ENCODE data around the gene ADRA2A.

The ADRA2A gene

DNA sequence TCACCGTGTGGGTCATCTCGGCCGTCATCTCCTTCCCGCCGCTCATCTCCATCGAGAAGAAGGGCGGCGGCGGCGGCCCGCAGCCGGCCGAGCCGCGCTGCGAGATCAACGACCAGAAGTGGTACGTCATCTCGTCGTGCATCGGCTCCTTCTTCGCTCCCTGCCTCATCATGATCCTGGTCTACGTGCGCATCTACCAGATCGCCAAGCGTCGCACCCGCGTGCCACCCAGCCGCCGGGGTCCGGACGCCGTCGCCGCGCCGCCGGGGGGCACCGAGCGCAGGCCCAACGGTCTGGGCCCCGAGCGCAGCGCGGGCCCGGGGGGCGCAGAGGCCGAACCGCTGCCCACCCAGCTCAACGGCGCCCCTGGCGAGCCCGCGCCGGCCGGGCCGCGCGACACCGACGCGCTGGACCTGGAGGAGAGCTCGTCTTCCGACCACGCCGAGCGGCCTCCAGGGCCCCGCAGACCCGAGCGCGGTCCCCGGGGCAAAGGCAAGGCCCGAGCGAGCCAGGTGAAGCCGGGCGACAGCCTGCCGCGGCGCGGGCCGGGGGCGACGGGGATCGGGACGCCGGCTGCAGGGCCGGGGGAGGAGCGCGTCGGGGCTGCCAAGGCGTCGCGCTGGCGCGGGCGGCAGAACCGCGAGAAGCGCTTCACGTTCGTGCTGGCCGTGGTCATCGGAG, 1.8 kb downstream of the ADRA2A start:
- H3K27ac ChIP-seq: no peak overlapping the region
- TF ChIP-seq, protein P1, sequence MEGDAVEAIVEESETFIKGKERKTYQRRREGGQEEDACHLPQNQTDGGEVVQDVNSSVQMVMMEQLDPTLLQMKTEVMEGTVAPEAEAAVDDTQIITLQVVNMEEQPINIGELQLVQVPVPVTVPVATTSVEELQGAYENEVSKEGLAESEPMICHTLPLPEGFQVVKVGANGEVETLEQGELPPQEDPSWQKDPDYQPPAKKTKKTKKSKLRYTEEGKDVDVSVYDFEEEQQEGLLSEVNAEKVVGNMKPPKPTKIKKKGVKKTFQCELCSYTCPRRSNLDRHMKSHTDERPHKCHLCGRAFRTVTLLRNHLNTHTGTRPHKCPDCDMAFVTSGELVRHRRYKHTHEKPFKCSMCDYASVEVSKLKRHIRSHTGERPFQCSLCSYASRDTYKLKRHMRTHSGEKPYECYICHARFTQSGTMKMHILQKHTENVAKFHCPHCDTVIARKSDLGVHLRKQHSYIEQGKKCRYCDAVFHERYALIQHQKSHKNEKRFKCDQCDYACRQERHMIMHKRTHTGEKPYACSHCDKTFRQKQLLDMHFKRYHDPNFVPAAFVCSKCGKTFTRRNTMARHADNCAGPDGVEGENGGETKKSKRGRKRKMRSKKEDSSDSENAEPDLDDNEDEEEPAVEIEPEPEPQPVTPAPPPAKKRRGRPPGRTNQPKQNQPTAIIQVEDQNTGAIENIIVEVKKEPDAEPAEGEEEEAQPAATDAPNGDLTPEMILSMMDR (conservative IDR thresholded peaks at IDR 0.05): no peak
- no peak for TF ChIP-seq ZFX (IDR thresholded peaks at IDR 0.05)

DNA sequence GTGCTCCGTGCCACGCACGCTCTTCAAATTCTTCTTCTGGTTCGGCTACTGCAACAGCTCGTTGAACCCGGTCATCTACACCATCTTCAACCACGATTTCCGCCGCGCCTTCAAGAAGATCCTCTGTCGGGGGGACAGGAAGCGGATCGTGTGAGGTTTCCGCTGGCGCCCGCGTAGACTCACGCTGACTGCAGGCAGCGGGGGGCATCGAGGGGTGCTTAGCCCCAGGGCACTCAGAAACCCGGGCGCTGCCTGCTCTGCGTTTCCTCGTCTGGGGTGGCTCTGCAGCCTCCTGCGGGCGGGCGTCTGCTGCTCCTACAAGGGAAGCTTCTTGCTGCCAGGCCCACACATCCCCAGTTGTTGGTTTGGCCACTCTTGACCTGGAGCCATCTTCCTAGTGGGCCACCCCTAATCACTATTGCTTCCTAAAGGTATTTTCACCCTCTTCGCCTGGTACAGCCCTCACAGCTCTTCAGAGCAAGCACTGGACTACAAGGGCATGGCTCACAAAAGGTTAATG, 2.5 kb downstream of the ADRA2A start:
- TF ChIP-seq ZFX (IDR thresholded peaks at IDR 0.05): no peak
- TF ChIP-seq, protein P1 (conservative IDR thresholded peaks at IDR 0.05): no peak
- no peak overlapping the region for H3K27ac ChIP-seq

DNA sequence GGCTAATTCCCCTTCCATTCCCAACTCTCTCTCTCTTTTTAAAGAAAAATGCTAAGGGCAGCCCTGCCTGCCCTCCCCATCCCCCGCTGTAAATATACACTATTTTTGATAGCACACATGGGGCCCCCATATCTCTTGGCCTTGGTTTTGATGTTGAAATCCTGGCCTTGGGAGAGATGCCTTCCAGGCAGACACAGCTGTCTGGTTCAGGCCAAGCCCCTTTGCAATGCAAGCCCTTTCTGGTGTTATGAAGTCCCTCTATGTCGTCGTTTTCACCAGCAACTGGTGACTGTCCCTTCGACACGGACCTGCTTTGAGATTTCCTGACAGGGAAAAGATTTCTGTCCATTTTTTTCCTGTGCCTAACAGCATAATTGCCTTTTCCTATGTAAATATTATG, 3.0 kb downstream of the ADRA2A start:
- H3K27ac ChIP-seq: no peak overlapping the region
- no peak for TF ChIP-seq ZFX (IDR thresholded peaks at IDR 0.05)
- TF ChIP-seq, protein P1 (conservative IDR thresholded peaks at IDR 0.05): no peak

DNA sequence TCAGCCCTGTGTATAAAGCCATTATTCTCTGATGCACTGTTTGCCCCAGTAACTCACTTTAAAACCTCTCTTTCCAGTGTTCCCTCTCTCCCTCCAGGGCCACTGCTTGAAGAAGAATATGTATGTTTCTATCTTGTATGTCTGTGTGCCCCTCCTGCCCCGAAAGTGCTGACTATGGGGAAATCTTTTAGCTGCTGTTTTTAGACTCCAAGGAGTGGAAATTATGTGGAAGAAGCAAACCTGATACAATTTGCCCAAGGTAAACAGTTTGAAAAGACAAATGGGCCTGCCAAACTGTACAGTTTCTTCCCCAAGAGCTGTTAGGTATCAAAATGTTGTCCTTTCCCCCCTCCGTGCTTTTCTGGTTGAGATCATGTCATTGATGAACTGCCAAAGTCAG, 3.4 kb downstream of the ADRA2A start:
- no peak overlapping the region for H3K27ac ChIP-seq
- TF ChIP-seq ZFX (IDR thresholded peaks at IDR 0.05): no peak
- TF ChIP-seq, protein P1 (conservative IDR thresholded peaks at IDR 0.05): no peak

DNA sequence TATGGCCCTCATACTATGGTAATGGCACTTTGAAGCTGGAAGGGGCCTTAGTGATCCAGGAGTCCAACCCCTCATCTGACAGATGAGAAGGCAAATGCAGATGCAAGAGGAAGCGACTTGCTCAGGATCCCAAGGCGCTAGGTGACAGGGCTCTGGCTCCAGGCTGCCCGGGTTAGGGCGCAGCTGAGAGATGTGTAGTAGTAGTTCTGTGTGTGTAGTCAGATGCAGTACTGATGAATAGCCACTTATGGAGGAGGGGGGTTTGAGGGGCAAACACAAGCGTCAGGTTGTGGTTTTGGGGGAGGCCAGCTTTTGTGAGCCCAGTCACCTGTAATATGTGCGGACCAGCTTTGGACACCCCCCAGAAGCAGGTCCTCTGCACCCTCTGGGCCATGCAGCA, 4.8 kb downstream of the ADRA2A start:
- TF ChIP-seq, protein P1 (conservative IDR thresholded peaks at IDR 0.05): no peak
- no peak for TF ChIP-seq ZFX (IDR thresholded peaks at IDR 0.05)
- no peak overlapping the region for H3K27ac ChIP-seq

DNA sequence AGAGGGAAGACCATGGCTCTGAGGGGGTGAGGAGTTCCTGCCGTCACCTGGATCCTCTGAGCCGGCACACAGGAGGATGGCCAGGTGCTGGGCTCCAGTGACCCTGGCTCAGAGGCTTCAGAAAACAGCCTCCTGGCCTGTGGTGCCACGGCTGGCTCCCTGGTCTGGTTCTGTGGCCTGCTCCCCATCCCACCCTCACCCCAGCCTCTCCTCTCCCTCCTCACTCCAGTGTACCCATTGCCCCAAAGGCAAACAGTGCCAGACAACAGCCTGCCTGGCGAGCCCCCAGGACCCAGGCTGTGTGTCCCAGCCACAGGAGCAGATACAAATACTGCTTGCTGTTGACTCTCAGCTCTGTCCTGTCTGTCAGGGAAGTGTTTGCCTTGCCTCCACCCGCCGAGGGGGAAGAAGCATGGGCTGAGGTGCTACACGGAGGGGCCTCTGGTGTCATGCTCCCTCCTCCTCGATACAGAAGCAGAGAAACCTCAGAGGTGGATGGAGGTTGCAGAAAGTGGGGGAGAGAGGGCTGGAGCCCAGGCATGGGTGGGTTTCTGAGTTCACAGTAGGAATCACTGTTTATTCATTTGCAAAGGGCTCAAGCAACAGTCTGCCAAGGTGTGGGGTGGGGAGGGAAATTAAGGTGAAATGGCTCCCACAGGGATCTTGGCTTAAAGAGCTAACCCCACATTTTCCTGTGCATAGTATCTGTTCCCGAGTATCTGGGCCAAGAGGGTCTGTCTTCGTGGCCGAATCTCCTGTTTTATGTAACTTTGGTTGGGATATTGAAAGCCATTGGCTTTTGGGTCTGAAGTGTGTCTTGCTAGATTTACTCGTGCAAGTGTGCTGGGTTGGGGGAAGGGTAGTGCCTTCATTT, 5.5 kb downstream of the ADRA2A start:
- TF ChIP-seq, protein P1 (conservative IDR thresholded peaks at IDR 0.05): no peak
- no peak for TF ChIP-seq ZFX (IDR thresholded peaks at IDR 0.05)
- no peak overlapping the region; the same call in 1 of the 2 replicates for H3K27ac ChIP-seq

Data from C4-2B (cell line).